Measurements from ENCODE around the gene ZFPL1. TPM values are rescaled to one million over a fixed set of nuclear protein-coding genes. Genes with fewer than 3 reads are reported as not detected.

ZFPL1 gene
- total and polyA plus RNA-seq, 3 experiments from 2014 or later, result 24.4 to 33.5 (median 30.8) TPM

DNA sequence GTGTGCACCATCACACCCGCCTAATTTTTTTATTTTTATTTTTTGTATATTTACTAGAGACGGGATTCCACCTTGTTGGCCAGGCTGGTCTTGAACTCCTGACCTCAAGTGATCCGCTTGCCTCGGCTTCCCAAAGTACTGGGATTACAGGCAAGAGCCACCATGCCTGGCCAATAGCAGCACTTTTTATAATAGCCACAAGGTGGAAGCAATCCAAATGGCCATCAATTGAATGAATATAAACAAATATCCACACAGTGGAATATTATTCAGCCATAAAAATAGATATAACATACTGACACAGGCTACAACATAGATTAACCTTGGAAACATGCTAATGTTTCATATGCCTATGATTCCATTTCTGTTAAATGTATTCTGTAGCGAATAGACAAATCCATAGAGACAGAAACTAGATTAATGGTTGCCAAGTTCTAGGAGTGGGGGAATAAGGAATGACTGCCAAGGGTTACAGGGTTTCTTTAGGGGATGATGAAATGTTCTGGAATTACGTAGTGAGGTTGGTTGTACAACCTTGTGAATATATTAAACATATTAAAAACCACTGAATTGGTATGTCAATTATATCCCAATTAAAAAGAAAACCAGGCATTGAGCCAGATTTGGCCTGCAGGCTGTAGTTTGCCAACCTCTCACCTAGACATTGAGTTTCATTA, 16.8 kb downstream of the ZFPL1 start:
- H3K4me3 ChIP-seq (ENCODE audit: low read length), result no peak overlapping the region
- ChIA-PET POLR2A (interaction anchor here (0.6 kb wide), 2 partner anchors 9 to 10 kb away, joined by 3 to 4 read pairs; no protein-coding TSS in a partner anchor), CTCF (interaction anchor here (9.1 kb wide), 1 partner anchor 11 kb away, joined by 104 read pairs; the partner anchor contains the start of gene TM7SF2)
- H3K9me3 ChIP-seq (ENCODE audit: low read length), result no peaks in the 10 kb centered on the region
- Mint-ChIP-seq H3K27ac (no peak overlapping the region), H3K4me3 (no peak overlapping the region), H3K9me3 (no peaks in the 10 kb centered on the region), H3K36me3 (peaks cover 0 to 57% (median 8%) of the 10 kb centered on the region in 3 donors), H3K27me3 (peaks cover 0 to 2% of the 10 kb centered on the region in 2 donors), H3K4me1 (peaks cover 19 to 37% (median 23%) of the 10 kb centered on the region in 3 donors)
- no peak for DNase-seq
- no peaks in the 10 kb centered on the region for H3K27me3 ChIP-seq (ENCODE audit: insufficient read depth, low read length, poor library complexity, severe bottlenecking)
- no peak overlapping the region for H3K27ac ChIP-seq (ENCODE audit: low read depth, low read length)
- H3K4me1 ChIP-seq (ENCODE audit: insufficient read depth, low read length), result peaks cover 19% of the 10 kb centered on the region
- H3K36me3 ChIP-seq (ENCODE audit: insufficient read depth, low read length), result peaks cover 18% of the 10 kb centered on the region

DNA sequence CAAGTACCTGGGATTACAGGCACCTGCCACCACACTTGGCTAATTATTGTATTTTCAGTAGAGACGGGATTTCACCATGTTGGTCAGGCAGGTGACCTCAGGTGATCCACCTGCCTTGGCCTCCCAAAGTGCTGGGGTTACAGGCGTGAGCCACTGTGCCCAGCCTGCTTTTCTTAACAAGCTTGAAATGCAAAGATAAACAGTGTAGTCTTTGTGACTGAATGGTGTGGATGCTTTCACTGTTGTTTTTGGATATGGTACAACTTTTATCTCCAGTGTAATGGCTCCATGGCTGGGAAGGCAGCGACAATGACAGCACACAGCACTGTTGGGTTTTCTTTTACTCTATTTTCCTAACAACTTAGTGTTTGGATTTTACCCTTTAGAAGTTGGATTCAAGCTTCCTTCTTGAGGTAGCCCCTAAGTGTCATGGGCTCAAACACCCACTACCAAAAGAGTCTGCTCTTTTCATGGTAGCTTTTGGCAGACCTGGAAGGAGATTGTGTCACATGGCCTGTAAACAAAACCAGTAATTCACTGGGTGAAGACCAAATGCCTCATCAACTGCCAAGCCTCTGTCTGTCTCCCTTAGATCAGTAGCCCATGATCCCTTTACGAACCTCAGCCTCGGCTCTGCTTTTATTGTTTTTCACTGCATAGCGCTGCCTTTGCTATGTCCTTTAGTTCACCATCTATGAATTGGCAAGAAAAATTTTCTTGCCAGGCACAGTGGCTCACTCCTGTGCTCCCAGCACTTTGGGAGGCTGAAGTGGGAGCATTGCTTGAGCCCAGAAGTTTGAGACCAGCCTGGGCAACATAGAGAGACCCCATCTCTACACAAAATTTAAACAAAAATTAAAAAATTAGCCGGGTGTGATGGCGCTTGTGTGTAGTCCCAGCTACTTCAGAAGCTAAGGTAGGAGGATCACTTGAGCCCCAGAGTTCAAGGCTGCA, 18.4 kb downstream of the ZFPL1 start:
- Mint-ChIP-seq H3K27me3 (peaks cover 0 to 2% of the 10 kb centered on the region in 2 donors), H3K4me3 (peak overlapping the region in 1 of 7 donors; percentile 42), H3K9me3 (no peaks in the 10 kb centered on the region), H3K27ac (peak overlapping the region in 2 of 8 donors; percentile 9 to 22), H3K4me1 (peaks cover 18 to 30% (median 19%) of the 10 kb centered on the region in 3 donors), H3K36me3 (peaks cover 0 to 65% (median 13%) of the 10 kb centered on the region in 3 donors)
- no peak overlapping the region for H3K4me3 ChIP-seq (ENCODE audit: low read length)
- peaks cover 11% of the 10 kb centered on the region for H3K4me1 ChIP-seq (ENCODE audit: insufficient read depth, low read length)
- no peak for DNase-seq
- peaks cover 19% of the 10 kb centered on the region for H3K36me3 ChIP-seq (ENCODE audit: insufficient read depth, low read length)
- no peak overlapping the region for H3K27ac ChIP-seq (ENCODE audit: low read depth, low read length)
- no peaks in the 10 kb centered on the region for H3K27me3 ChIP-seq (ENCODE audit: insufficient read depth, low read length, poor library complexity, severe bottlenecking)
- POLR2A ChIA-PET, result no interaction called here
- CTCF ChIA-PET, result interaction anchor here (9.1 kb wide), 1 partner anchor 9 kb away, joined by 104 read pairs; the partner anchor contains the start of gene TM7SF2
- no peaks in the 10 kb centered on the region for H3K9me3 ChIP-seq (ENCODE audit: low read length)

DNA sequence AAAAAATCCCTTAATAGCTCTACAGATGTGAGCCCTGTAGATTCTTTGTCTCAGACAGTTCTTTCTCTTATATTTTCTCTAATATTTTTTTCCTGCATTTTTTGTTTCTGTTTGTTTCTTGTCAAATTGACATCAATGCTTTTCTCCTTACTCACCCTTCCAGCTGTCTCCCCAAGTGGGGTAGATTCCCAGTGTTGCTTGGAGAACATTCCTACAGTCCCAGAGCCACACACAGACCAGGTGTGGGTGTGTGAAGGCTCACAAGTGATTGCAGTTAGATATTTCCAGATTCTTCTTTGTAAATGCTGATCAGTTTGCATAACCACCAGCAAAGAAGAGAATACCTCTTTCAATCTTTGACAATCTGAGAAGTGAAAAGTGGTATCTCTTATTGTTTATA, 19.5 kb downstream of the ZFPL1 start:
- POLR2A ChIA-PET, result interaction anchor here (0.7 kb wide), 1 partner anchor 221 kb away, joined by 4 read pairs; no protein-coding TSS in a partner anchor
- peak overlapping the region in 1 of 7 donors; percentile 39 for H3K4me3 Mint-ChIP-seq

DNA sequence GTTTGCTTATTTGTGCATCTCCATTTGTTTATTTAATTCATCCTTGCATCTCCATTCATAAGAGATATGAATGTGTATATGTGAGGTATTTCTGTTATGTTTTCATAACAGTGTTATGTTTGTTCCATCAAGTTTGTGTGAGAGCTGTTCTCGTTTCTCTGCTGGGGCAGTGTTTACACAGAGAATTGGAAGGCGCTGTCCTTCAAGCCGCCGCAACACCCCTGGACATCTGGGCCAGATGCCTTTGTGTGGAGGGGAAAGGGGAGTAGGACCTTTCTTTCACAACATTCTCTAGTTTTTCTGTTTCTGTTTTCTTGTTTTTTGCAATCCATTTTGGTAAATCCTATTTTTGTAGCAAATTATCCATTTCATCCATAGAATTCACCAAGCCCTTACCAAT, 20.6 kb downstream of the ZFPL1 start:
- Histone ChIP-seq H3K36me3 (ENCODE audit: insufficient read depth, low read length) (peaks cover 18% of the 10 kb centered on the region), H3K27ac (ENCODE audit: low read depth, low read length) (no peak overlapping the region), H3K9me3 (ENCODE audit: low read length) (no peaks in the 10 kb centered on the region), H3K4me3 (ENCODE audit: low read length) (no peak overlapping the region), H3K27me3 (ENCODE audit: insufficient read depth, low read length, poor library complexity, severe bottlenecking) (no peaks in the 10 kb centered on the region), H3K4me1 (ENCODE audit: insufficient read depth, low read length) (no peaks in the 10 kb centered on the region)
- no peak for DNase-seq
- H3K36me3 Mint-ChIP-seq, result peaks cover 0 to 71% (median 9%) of the 10 kb centered on the region in 3 donors
- ChIA-PET CTCF (interaction anchor here (2.5 kb wide), 1 partner anchor 12 kb away, joined by 5 read pairs; the partner anchor contains the start of gene ZNHIT2), POLR2A (no interaction called here)
- H3K9me3 Mint-ChIP-seq, result no peaks in the 10 kb centered on the region
- peaks cover 7 to 19% (median 15%) of the 10 kb centered on the region in 3 donors for H3K4me1 Mint-ChIP-seq
- peaks cover 0 to 2% of the 10 kb centered on the region in 2 donors for H3K27me3 Mint-ChIP-seq
- H3K27ac Mint-ChIP-seq, result peak overlapping the region in 2 of 8 donors; percentile 73 to 76
- peak overlapping the region in 1 of 7 donors; percentile 51 for H3K4me3 Mint-ChIP-seq

More for the DNA sequence above, 19.5 kb downstream of the ZFPL1 start:
- Mint-ChIP-seq H3K27me3 (peaks cover 0 to 2% of the 10 kb centered on the region in 2 donors), H3K27ac (peak overlapping the region in 3 of 8 donors; percentile 3 to 10 (median 9)), H3K4me1 (peaks cover 13 to 25% (median 18%) of the 10 kb centered on the region in 3 donors), H3K9me3 (no peaks in the 10 kb centered on the region), H3K36me3 (peaks cover 0 to 66% (median 12%) of the 10 kb centered on the region in 3 donors)
- H3K27me3 ChIP-seq (ENCODE audit: insufficient read depth, low read length, poor library complexity, severe bottlenecking), result no peaks in the 10 kb centered on the region
- H3K36me3 ChIP-seq (ENCODE audit: insufficient read depth, low read length), result peaks cover 14% of the 10 kb centered on the region
- H3K4me1 ChIP-seq (ENCODE audit: insufficient read depth, low read length), result peaks cover 2% of the 10 kb centered on the region
- no peak overlapping the region for H3K27ac ChIP-seq (ENCODE audit: low read depth, low read length)
- no peaks in the 10 kb centered on the region for H3K9me3 ChIP-seq (ENCODE audit: low read length)
- H3K4me3 ChIP-seq (ENCODE audit: low read length), result no peak overlapping the region
- CTCF ChIA-PET, result interaction anchor here (2.5 to 9.1 kb wide), 2 partner anchors 8 to 13 kb away, joined by 5 to 104 read pairs; partner anchors contain the start of genes TM7SF2 and ZNHIT2
- no peak for DNase-seq

DNA sequence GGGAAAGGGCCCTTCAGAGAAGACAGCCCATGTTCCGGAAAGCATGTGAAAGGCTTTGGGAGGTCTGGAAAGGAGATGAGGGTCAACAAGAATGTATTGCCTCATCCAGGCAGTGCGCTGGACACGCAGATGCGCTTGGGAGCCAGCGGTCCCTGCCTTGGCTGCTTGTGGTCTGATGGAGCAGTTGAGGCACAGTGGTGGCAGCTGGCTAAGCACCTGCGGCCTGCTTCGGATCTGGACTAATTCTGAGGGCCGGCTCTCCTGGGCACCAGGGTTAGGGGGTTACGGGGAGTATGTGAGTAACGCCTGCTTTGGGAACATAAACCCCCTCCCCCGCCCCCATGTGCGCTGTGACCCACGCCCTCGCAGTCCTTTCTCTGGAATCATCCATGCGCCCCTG, 23.1 kb downstream of the ZFPL1 start:
- Histone ChIP-seq H3K9me3 (ENCODE audit: low read length) (no peaks in the 10 kb centered on the region), H3K4me1 (ENCODE audit: insufficient read depth, low read length) (peaks cover 17% of the 10 kb centered on the region), H3K27ac (ENCODE audit: low read depth, low read length) (no peak overlapping the region), H3K36me3 (ENCODE audit: insufficient read depth, low read length) (peaks cover 21% of the 10 kb centered on the region), H3K4me3 (ENCODE audit: low read length) (no peak overlapping the region), H3K27me3 (ENCODE audit: insufficient read depth, low read length, poor library complexity, severe bottlenecking) (no peaks in the 10 kb centered on the region)
- DNase-seq, result no peak
- H3K4me3 Mint-ChIP-seq, result no peak overlapping the region
- no peaks in the 10 kb centered on the region for H3K27me3 Mint-ChIP-seq
- H3K27ac Mint-ChIP-seq, result peak overlapping the region in 2 of 8 donors; percentile 68 to 83
- ChIA-PET POLR2A (no interaction called here), CTCF (no interaction called here)
- H3K4me1 Mint-ChIP-seq, result peaks cover 23 to 37% (median 31%) of the 10 kb centered on the region in 3 donors
- peaks cover 0 to 62% (median 9%) of the 10 kb centered on the region in 3 donors for H3K36me3 Mint-ChIP-seq
- no peaks in the 10 kb centered on the region for H3K9me3 Mint-ChIP-seq

DNA sequence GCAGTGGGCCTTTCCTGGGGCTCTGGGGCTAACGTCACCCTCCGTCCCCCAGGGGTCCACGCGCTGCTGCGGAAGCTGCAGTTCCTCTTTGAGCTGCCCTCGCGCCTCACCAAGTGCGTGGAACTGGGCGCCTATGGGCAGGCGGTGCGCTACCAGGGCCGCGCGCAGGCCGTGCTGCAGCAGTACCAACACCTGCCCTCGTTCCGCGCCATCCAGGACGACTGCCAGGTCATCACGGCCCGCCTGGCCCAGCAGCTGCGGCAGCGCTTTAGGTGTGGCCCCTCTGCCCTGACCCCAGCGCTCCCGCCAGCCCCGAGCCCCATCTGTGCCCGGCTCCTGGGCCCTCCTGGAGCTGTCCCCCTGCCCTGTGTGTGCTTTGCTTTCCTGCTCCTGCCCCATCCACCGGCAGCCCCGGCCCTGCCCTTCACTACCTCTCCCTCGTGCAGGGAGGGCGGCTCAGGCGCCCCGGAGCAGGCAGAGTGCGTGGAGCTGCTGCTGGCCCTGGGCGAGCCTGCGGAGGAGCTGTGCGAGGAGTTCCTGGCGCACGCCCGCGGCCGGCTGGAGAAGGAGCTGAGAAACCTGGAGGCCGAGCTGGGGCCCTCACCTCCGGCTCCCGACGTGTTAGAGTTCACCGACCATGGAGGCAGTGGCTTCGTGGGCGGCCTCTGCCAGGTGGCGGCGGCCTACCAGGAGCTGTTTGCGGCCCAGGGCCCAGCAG, 23.9 kb downstream of the ZFPL1 start:
- DNase-seq, result no peak
- Mint-ChIP-seq H3K27ac (no peak overlapping the region), H3K36me3 (peaks cover 0 to 55% (median 9%) of the 10 kb centered on the region in 3 donors), H3K9me3 (no peaks in the 10 kb centered on the region), H3K4me1 (peaks cover 23 to 42% (median 31%) of the 10 kb centered on the region in 3 donors), H3K27me3 (peaks cover 0 to under 1% of the 10 kb centered on the region in 2 donors), H3K4me3 (no peak overlapping the region)
- H3K36me3 ChIP-seq (ENCODE audit: insufficient read depth, low read length), result peaks cover 21% of the 10 kb centered on the region
- no peaks in the 10 kb centered on the region for H3K9me3 ChIP-seq (ENCODE audit: low read length)
- peaks cover 20% of the 10 kb centered on the region for H3K4me1 ChIP-seq (ENCODE audit: insufficient read depth, low read length)
- CTCF ChIA-PET, result interaction anchor here (0.6 to 1.2 kb wide), 2 partner anchors 9 to 27 kb away, joined by 3 read pairs; partner anchors contain the start of gene ZNHIT2
- H3K4me3 ChIP-seq (ENCODE audit: low read length), result no peak overlapping the region
- POLR2A ChIA-PET, result interaction anchor here (0.9 to 1.9 kb wide), 2 partner anchors 11 to 28 kb away, joined by 4 to 5 read pairs; partner anchors contain the start of gene VPS51
- H3K27ac ChIP-seq (ENCODE audit: low read depth, low read length), result no peak overlapping the region
- H3K27me3 ChIP-seq (ENCODE audit: insufficient read depth, low read length, poor library complexity, severe bottlenecking), result no peaks in the 10 kb centered on the region

All from CD8-positive, alpha-beta memory T cell (primary cell).